SK-N-MC (cell line): ENCODE measurements around the gene TEX28.
"Not testable (repeated sequence)": the region's sequence is repeated elsewhere in the genome, so short reads cannot be mapped to it uniquely, and the experiment has no call there.

Experiments
- EZH2 ChIP-seq: fragments of 200-600 bp; sonication (generic); IDR thresholded peaks from one replicate; pipeline ENCODE4 v1.6.1; 2017; ENCODE audit warnings: antibody characterized with exemption
- FOXP2 ChIP-seq: optimal IDR thresholded peaks from 2 replicates; pipeline ENCODE3; 2011; ENCODE audit warnings: mild to moderate bottlenecking, moderate library complexity; ENCODE audit not compliant: insufficient read depth; ENCODE audit errors: extremely low read length, control extremely low read depth
- POLR2AphosphoS5 ChIP-seq: IDR thresholded peaks from 2 replicates; pipeline ENCODE4 v1.6.1; 2012; ENCODE audit warnings: mild to moderate bottlenecking, low read depth, low read length, borderline replicate concordance

DNA sequence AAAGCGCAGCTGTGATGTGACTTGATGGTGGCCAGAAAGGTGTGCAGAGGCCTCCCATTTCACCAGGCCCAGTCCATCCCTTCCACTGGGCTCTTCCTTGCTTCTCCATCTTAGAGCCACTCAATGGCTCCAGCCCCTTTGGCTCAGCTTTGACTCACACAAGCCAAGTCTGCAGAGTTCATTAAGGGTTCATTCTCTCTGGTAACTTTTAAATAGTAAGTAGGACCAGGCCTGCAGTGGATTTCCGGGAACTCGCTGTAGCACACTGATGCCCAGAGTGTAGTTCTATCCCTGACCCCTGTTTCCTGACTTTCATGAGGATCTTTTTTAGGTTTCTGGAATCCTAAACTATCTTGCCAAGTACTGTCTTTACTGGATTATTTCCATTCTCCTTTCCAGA is 63.5 kb downstream of the TEX28 start:
- TF ChIP-seq EZH2, POLR2AphosphoS5, FOXP2: not testable (repeated sequence)
